LNCaP clone FGC (cell line): Measurements from ENCODE around the gene GTF3C5.
A peak's percentile ranks its signal among the peaks of the same experiment; 100 is the strongest.
"Not testable (repeated sequence)": the region's sequence is repeated elsewhere in the genome, so short reads cannot be mapped to it uniquely, and the experiment has no call there.

Experiments used
- DNase-seq: peaks from one replicate; pipeline ENCODE4 v3.0.0-alpha.2; 2011; ENCODE audit warnings: low read depth
- H3K4me3 ChIP-seq: 2 replicates; pipeline ENCODE4 v1.5.1; 2011; ENCODE audit warnings: mild to moderate bottlenecking, low read depth, low read length, control low read depth
- TF ChIP-seq, protein P1 (sequence below): IDR thresholded peaks from 2 replicates; pipeline ENCODE4 v1.5.1; 2012; ENCODE audit warnings: mild to moderate bottlenecking; ENCODE audit not compliant: control insufficient read depth, insufficient read depth; ENCODE audit errors: extremely low read depth

The GTF3C5 gene

GRCh38 chr9:133086212-133086860 lies 55.5 kb downstream of the GTF3C5 start:
- not testable (repeated sequence) for H3K4me3 ChIP-seq, DNase-seq

- H3K4me3 ChIP-seq, result no peak overlapping the region
- DNase-seq, result no peak
- TF ChIP-seq, protein P1, sequence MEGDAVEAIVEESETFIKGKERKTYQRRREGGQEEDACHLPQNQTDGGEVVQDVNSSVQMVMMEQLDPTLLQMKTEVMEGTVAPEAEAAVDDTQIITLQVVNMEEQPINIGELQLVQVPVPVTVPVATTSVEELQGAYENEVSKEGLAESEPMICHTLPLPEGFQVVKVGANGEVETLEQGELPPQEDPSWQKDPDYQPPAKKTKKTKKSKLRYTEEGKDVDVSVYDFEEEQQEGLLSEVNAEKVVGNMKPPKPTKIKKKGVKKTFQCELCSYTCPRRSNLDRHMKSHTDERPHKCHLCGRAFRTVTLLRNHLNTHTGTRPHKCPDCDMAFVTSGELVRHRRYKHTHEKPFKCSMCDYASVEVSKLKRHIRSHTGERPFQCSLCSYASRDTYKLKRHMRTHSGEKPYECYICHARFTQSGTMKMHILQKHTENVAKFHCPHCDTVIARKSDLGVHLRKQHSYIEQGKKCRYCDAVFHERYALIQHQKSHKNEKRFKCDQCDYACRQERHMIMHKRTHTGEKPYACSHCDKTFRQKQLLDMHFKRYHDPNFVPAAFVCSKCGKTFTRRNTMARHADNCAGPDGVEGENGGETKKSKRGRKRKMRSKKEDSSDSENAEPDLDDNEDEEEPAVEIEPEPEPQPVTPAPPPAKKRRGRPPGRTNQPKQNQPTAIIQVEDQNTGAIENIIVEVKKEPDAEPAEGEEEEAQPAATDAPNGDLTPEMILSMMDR, result no peak
These were observed 56.1 kb downstream of the GTF3C5 start for GRCh38 chr9:133086894-133087293.

- no peak for DNase-seq
- TF ChIP-seq, protein P1, result no peak
- H3K4me3 ChIP-seq, result no peak overlapping the region
These were observed 56.8 kb downstream of the GTF3C5 start for GRCh38 chr9:133087429-133088145.

DNA sequence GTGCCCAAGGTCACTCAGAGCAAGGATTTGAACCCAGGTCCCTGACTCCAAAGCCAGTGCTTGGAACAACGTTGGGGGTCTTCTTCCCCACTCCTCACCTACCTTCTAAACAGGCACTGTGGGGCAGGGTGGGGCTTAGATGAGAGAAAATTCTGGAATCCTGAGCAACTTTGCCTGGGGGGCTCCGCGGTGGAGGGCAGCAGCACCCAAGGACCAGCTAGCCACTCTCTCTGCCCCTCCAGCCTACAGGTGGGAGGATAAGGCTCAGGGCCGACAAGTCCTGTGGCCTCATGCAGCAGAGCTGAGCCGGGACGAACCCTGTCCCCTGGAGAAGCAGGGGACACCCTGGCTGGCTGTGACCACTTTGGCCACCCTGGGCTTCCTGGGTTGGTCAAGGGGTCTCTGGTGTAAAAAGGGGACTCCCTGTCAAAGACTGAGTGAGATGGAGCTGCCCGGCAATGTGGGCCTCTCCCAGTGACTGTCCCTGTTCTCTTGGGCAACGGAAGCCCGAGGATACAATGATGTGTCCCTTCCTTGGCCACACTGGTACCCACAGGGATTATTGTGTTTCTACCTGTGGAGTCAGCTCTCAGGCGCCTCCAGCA lies 57.5 kb downstream of the GTF3C5 start:
- DNase-seq, result no peak
- no peak overlapping the region for H3K4me3 ChIP-seq
- TF ChIP-seq, protein P1, result no peak

DNA sequence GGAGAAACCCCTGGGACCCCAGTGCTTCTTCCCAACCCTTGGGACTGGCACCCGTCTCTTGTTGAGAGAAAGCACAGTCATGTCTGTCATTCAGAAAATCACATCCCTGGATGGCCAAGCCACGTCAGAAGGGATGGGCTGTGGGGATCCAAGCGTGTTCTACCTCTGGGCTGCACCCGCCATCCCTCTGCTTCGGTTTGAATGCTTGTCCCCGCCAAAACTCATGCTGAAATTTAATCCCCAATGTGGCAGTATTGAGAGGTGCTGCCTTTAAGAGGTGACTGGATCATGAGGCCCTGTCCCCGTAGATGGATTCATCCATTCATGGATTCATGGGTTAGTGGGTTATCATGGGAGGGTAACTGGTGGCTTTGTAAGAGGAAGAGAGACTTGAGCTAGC lies 58.0 kb downstream of the GTF3C5 start:
- no peak overlapping the region for H3K4me3 ChIP-seq
- DNase-seq, result no peak

GRCh38 chr9:133089271-133089671 lies 58.5 kb downstream of the GTF3C5 start:
- no peak overlapping the region for H3K4me3 ChIP-seq
- DNase-seq, result peak; percentile 8
- TF ChIP-seq, protein P1, result no peak

More for the DNA sequence above, 58.0 kb downstream of the GTF3C5 start:
- TF ChIP-seq, protein P1, result no peak

DNA sequence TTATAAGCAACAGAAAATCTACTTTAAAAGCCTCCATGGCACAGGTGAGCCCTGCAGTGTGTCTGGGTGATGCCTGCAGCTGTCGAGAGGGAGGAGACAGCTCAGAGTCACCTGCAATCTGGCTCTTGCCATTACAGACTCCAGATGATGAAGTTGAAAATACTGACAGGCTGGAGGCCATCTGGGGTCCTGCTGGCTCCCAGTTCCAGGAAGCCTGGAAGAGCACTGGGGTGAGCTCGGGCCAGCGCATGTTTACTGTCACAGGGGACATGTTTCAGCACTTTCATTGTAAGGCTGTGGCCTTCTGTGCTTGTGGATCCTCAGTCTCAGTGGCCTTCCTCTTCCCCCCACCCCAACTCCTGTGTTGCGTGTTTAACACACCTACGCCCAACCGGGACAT lies 59.4 kb downstream of the GTF3C5 start:
- H3K4me3 ChIP-seq, result no peak overlapping the region
- TF ChIP-seq, protein P1, result no peak
- DNase-seq, result no peak
